Spinal cord (tissue), 10 donors: ENCODE measurements around the gene LTA. TPM values are rescaled to one million over a fixed set of nuclear protein-coding genes. Genes with fewer than 3 reads are reported as not detected.

Experiments
- DNase-seq, 6 donors: peaks; one replicate each; pipeline versions ENCODE4 v3.0.0 to v3.0.0-alpha.2; 2013 to 2015; ENCODE audit warnings: low spot score in 6 of 6, low read depth in 4 of 6
- H3K27ac ChIP-seq: one replicate; pipeline ENCODE4 v1.5.1; 2013; ENCODE audit warnings: low read depth, low read length, control low read depth
- H3K27me3 ChIP-seq: one replicate; pipeline ENCODE4 v1.6.1; 2013; ENCODE audit warnings: low read length; ENCODE audit not compliant: control insufficient read depth, insufficient read depth
- H3K36me3 ChIP-seq: one replicate; pipeline ENCODE4 v1.6.1; 2013; ENCODE audit warnings: low read length; ENCODE audit not compliant: control insufficient read depth, insufficient read depth
- H3K4me1 ChIP-seq: one replicate; pipeline ENCODE4 v1.6.1; 2013; ENCODE audit warnings: low read length; ENCODE audit not compliant: control insufficient read depth, insufficient read depth
- H3K4me3 ChIP-seq: one replicate; pipeline ENCODE4 v1.5.1; 2013; ENCODE audit warnings: low read depth, low read length, control low read depth
- H3K9me3 ChIP-seq: one replicate; pipeline ENCODE4 v1.6.1; 2013; ENCODE audit warnings: low read length; ENCODE audit not compliant: control insufficient read depth, insufficient read depth
- WGBS: methylation state at CpG from one replicate; pipeline ENCODE4 v1.1.5; 2013; ENCODE audit warnings: missing lambda C conversion rate; ENCODE audit not compliant: insufficient coverage; 5-methylcytosine and 5-hydroxymethylcytosine counted together
- long read RNA-seq, 4 donors: transcript quantifications; one replicate each; lab custom pipeline, GENCODE V29; 2026
- polyA plus RNA-seq, 2 donors: library from polyadenylated mRNA; unstranded; fragments of 120-200 nt; gene quantifications; one replicate each; pipeline ENCODE4 v1.2.1, GENCODE V29; 2013; ENCODE audit not compliant: insufficient read length in 2 of 2
- total RNA-seq, 2 donors: library from RNA; depleted of rRNA in 1 of 2; stranded (reverse); fragments of 120-200 nt in 1 of 2; fragments of >200 nt in 1 of 2; gene quantifications; one replicate each; pipeline versions ENCODE4 v1.2.3 to v1.2.4, GENCODE V29; 2013 to 2014
- donor health status: healthy.

Gene LTA
- total RNA-seq: under 1 TPM in 1 of 2 donors, not detected in 1; 0.11 TPM
- polyA plus RNA-seq: under 1 TPM; 0.22 to 0.27 TPM
- long read RNA-seq, donor 1: 0 reads
- long read RNA-seq, donor 2: 0 reads
- long read RNA-seq, donor 3: 0 reads
- long read RNA-seq, donor 4, partial matches to known transcripts: 0 of 1 reads
- long read RNA-seq, donor 4, other reads (novel, unspliced or antisense): 0 of 1 reads

- Histone ChIP-seq H3K4me3 (no peak within 1 kb of the TSS), H3K36me3 (no peaks in the 10 kb centered on the region), H3K27ac (no peak within 1 kb of the TSS), H3K9me3 (no peaks in the 10 kb centered on the region), H3K27me3 (no peaks in the 10 kb centered on the region), H3K4me1 (no peaks in the 10 kb centered on the region)
- DNase-seq: no peak
- WGBS: 80% methylated on average over 26 of the region's 27 CpGs
These were observed at the start of gene LTA for GRCh38 chr6:31572041-31572911. Gene LTA, plus strand, starts transcription at chr6:31572289. Its CDS starts 454 bp downstream, at chr6:31572743.

- H3K4me3 ChIP-seq: no peak overlapping the region
- H3K27me3 ChIP-seq: no peaks in the 10 kb centered on the region
- H3K36me3 ChIP-seq: peaks cover 12% of the 10 kb centered on the region
- 86% methylated on average over 4 of the region's 8 CpGs for whole genome bisulfite sequencing
- H3K9me3 ChIP-seq: no peaks in the 10 kb centered on the region
- H3K4me1 ChIP-seq: peaks cover 3% of the 10 kb centered on the region
- H3K27ac ChIP-seq: no peak overlapping the region
- no peak for DNase-seq
These were observed 46.5 kb upstream of the LTA start for GRCh38 chr6:31525553-31525931.

- Histone ChIP-seq H3K4me3 (no peak overlapping the region), H3K9me3 (no peaks in the 10 kb centered on the region), H3K27me3 (no peaks in the 10 kb centered on the region), H3K27ac (no peak overlapping the region), H3K4me1 (peaks cover 3% of the 10 kb centered on the region), H3K36me3 (peaks cover 17% of the 10 kb centered on the region)
- 94% methylated on average over 2 of the region's 4 CpGs for WGBS
- DNase-seq: no peak
These were observed 46.0 kb upstream of the LTA start for GRCh38 chr6:31525932-31526591.

GRCh38 chr6:31528307-31528777 lies 43.7 kb upstream of the LTA start:
- H3K4me1 ChIP-seq: peaks cover 3% of the 10 kb centered on the region
- peaks cover 37% of the 10 kb centered on the region for H3K36me3 ChIP-seq
- DNase-seq: no peak
- H3K27ac ChIP-seq: no peak overlapping the region
- H3K4me3 ChIP-seq: no peak overlapping the region
- WGBS: 95% methylated on average over 3 of the region's 4 CpGs
- H3K27me3 ChIP-seq: no peaks in the 10 kb centered on the region
- no peaks in the 10 kb centered on the region for H3K9me3 ChIP-seq

- Histone ChIP-seq H3K27me3 (no peaks in the 10 kb centered on the region), H3K9me3 (no peaks in the 10 kb centered on the region), H3K36me3 (peaks cover 42% of the 10 kb centered on the region), H3K27ac (no peak within 1 kb of the TSS), H3K4me1 (peaks cover 3% of the 10 kb centered on the region), H3K4me3 (no peak within 1 kb of the TSS)
- DNase-seq: no peak
- 85% methylated on average over 6 of the region's 7 CpGs for WGBS
These were observed 43.2 kb upstream of the LTA start, which contains the start of gene MCCD1 for GRCh38 chr6:31528821-31529328. Gene MCCD1, plus strand, starts transcription at chr6:31528962. Its CDS starts 53 bp downstream, at chr6:31529015.

GRCh38 chr6:31529329-31530150 lies 42.5 kb upstream of the LTA start:
- no peak overlapping the region for H3K27ac ChIP-seq
- H3K4me1 ChIP-seq: peaks cover 3% of the 10 kb centered on the region
- no peak for DNase-seq
- 71% methylated on average over 11 of the region's 12 CpGs for WGBS
- no peaks in the 10 kb centered on the region for H3K9me3 ChIP-seq
- no peaks in the 10 kb centered on the region for H3K27me3 ChIP-seq
- peaks cover 49% of the 10 kb centered on the region for H3K36me3 ChIP-seq
- H3K4me3 ChIP-seq: no peak overlapping the region

- Histone ChIP-seq H3K4me3 (no peak overlapping the region), H3K36me3 (peaks cover 59% of the 10 kb centered on the region), H3K27ac (no peak overlapping the region), H3K9me3 (no peaks in the 10 kb centered on the region), H3K4me1 (peaks cover 3% of the 10 kb centered on the region), H3K27me3 (no peaks in the 10 kb centered on the region)
- 84% methylated on average over 3 of the region's 6 CpGs for WGBS
- DNase-seq: no peak
These were observed 41.4 kb upstream of the LTA start for GRCh38 chr6:31530659-31531058.

- no peak for DNase-seq
- H3K4me1 ChIP-seq: peaks cover 3% of the 10 kb centered on the region
- peaks cover 64% of the 10 kb centered on the region for H3K36me3 ChIP-seq
- no peaks in the 10 kb centered on the region for H3K9me3 ChIP-seq
- no peak overlapping the region for H3K27ac ChIP-seq
- H3K27me3 ChIP-seq: no peaks in the 10 kb centered on the region
- H3K4me3 ChIP-seq: no peak overlapping the region
- no CpG with 5 or more reads among the region's 7 CpGs for WGBS
These were observed 40.9 kb upstream of the LTA start for GRCh38 chr6:31531162-31531561.
